BJ (cell line): ENCODE results near the gene PNPLA7. TPM values are rescaled to one million over a fixed set of nuclear protein-coding genes. Genes with fewer than 3 reads are reported as not detected.

ENCODE experiments used
- CTCF ChIA-PET: fragments of 350-600 bp; formaldehyde crosslinking; extraction: SDS; loops from one replicate; lab custom pipeline; 2021; ENCODE audit warnings: antibody characterized with exemption, inconsistent platforms; lab: Yijun Ruan, JAX
- POLR2A ChIA-PET: fragments of 300-600 bp; sonication (Branson Sonifier 250); formaldehyde crosslinking; extraction: SDS; loops from one replicate; lab custom pipeline; 2021; ENCODE audit warnings: antibody characterized with exemption; lab: Charles Lee
- DNase-seq: peaks from one replicate; pipeline ENCODE4 v3.0.0-alpha.2; 2011; ENCODE audit warnings: low read depth
- H3K27me3 ChIP-seq: 2 replicates; pipeline ENCODE4 v1.6.0; 2011; ENCODE audit warnings: low read length; ENCODE audit not compliant: control insufficient read depth, insufficient read depth
- H3K36me3 ChIP-seq: 2 replicates; pipeline ENCODE4 v1.5.1; 2011; ENCODE audit warnings: low read length; ENCODE audit not compliant: control insufficient read depth, insufficient read depth
- H3K4me3 ChIP-seq: 2 replicates; pipeline ENCODE4 v1.5.1; 2011; ENCODE audit warnings: low read depth, mild to moderate bottlenecking, control low read depth, low read length
- polyA plus RNA-seq: library from polyadenylated mRNA; depleted of rRNA; stranded (reverse); fragments of >200 nt; gene quantifications from 2 replicates; pipeline ENCODE4 v1.2.3, GENCODE V29; 2011
- TF ChIP-seq, protein P1 (sequence below): IDR thresholded peaks from 2 replicates; pipeline ENCODE4 v1.5.1; 2011; ENCODE audit warnings: low read depth, mild to moderate bottlenecking, control low read depth, inconsistent platforms, low read length, moderate library complexity; ENCODE audit not compliant: insufficient read depth

Gene PNPLA7
- polyA plus RNA-seq, 1 experiment = 0.63 TPM

DNA sequence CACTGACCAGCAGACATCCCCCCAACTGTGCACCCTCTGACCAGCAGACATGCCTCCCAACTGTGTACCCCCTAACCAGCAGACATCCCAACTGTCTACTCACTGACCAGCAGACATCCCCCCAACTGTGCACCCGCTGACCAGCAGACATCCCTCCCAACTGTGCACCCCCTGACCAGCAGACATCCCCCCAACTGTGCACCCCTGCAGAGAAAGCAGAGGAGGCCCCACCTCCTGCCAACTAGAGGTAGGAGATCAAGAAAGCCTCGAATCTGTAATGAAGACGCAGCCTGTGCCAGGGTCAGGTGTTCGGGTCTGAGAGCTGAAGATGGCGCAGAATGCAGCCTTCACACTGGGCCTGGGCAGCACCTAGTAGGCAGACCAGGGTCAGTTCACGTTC, 61.3 kb downstream of the PNPLA7 start:
- ChIA-PET POLR2A (no interaction called here), CTCF (interaction anchor here (1.3 kb wide), 1 partner anchor 28 kb away, joined by 3 read pairs; no protein-coding TSS in a partner anchor)
- Histone ChIP-seq H3K36me3 (no peaks in the 10 kb centered on the region), H3K27me3 (no peaks in the 10 kb centered on the region), H3K4me3 (no peak overlapping the region)
- no peak for DNase-seq
- TF ChIP-seq, protein P1, sequence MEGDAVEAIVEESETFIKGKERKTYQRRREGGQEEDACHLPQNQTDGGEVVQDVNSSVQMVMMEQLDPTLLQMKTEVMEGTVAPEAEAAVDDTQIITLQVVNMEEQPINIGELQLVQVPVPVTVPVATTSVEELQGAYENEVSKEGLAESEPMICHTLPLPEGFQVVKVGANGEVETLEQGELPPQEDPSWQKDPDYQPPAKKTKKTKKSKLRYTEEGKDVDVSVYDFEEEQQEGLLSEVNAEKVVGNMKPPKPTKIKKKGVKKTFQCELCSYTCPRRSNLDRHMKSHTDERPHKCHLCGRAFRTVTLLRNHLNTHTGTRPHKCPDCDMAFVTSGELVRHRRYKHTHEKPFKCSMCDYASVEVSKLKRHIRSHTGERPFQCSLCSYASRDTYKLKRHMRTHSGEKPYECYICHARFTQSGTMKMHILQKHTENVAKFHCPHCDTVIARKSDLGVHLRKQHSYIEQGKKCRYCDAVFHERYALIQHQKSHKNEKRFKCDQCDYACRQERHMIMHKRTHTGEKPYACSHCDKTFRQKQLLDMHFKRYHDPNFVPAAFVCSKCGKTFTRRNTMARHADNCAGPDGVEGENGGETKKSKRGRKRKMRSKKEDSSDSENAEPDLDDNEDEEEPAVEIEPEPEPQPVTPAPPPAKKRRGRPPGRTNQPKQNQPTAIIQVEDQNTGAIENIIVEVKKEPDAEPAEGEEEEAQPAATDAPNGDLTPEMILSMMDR = no peak

GRCh38 chr9:137488327-137488653, 61.9 kb downstream of the PNPLA7 start:
- Histone ChIP-seq H3K4me3 (no peak overlapping the region), H3K36me3 (no peaks in the 10 kb centered on the region), H3K27me3 (no peaks in the 10 kb centered on the region)
- ChIA-PET POLR2A (no interaction called here), CTCF (no interaction called here)
- DNase-seq = no peak
- TF ChIP-seq, protein P1 = no peak

GRCh38 chr9:137487454-137488326, 62.5 kb downstream of the PNPLA7 start:
- DNase-seq = no peak
- ChIA-PET POLR2A (no interaction called here), CTCF (no interaction called here)
- TF ChIP-seq, protein P1 = no peak
- Histone ChIP-seq H3K27me3 (no peaks in the 10 kb centered on the region), H3K36me3 (no peaks in the 10 kb centered on the region), H3K4me3 (no peak overlapping the region)

DNA sequence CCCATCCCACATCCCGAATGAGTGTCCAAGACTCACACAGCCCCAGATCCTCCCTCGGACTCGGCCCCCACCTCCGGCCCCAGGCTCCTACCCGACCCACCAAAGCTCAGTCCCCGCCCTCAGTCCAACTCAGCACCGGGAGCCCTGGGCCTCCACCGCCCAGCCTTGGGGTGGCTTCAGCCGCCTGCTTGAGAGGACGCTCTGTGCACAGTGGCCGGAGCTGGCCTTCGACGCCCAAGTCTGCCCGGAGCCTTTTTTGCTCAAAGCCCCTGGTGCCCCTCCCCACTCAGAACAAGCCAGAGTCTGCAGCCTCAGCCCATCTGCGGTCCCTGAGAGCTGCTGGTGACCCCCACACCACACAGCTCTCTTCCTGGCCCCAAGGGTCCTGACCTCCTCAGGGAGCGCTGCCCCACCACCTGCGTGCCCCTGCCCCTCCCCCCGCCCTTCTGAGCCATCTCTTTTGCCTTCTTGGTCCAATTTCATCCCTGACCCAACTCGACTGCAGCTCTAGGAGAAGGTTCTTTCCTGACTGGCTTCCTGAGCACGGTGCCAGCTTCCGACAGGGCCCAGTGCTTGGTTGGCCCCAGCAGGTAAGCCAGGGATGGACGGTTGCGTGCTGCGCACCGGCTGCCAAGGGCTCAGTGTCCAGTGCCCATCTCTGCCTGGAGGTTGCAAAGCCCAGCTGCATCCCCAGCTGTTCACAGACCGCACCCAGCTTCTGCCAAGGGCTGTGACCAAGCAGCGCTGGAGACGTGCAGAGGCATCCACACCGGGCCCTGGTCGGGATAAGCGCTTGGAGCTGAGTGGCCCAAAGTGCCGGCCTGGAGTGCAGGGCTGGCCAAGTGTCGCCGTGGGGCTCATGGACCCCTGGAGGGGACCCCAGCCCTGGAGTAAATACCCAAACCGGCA, 63.4 kb downstream of the PNPLA7 start:
- DNase-seq = no peak

More for the DNA sequence above, 63.4 kb downstream of the PNPLA7 start:
- Histone ChIP-seq H3K27me3 (no peaks in the 10 kb centered on the region), H3K36me3 (no peaks in the 10 kb centered on the region), H3K4me3 (no peak overlapping the region)
- TF ChIP-seq, protein P1 = no peak
- CTCF ChIA-PET = no interaction called here
- POLR2A ChIA-PET = no interaction called here
